HG03460 (cell line): ENCODE data around the gene ICE1.
"Not testable (repeated sequence)": the region's sequence is repeated elsewhere in the genome, so short reads cannot be mapped to it uniquely, and the experiment has no call there.

ENCODE experiments used
- ATAC-seq: cut with Tn5 transposase; IDR thresholded peaks from one replicate; pipeline ENCODE4 v1.9.1; 2021; ENCODE audit not compliant: unreplicated experiment

ICE1 gene

DNA sequence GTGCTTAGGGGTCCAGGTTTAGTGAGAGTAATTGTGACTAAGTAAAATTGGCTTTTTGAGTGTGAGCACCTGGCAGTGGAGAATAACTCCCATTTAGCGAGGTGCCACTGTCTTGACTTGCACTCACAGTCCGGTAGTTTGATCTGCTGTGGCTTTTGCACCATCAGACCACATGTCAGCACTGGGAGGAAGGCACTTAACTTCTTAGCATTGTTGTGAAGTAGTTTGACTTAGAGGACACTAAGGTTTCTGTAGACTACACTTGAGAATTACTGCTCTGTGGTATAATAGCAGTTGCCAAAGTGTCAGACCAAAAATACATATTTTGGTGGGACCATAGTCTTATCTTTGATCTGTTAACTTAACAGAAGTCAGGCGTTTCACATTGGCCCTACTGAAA lies 63.6 kb downstream of the ICE1 start:
- ATAC-seq, result no peak

DNA sequence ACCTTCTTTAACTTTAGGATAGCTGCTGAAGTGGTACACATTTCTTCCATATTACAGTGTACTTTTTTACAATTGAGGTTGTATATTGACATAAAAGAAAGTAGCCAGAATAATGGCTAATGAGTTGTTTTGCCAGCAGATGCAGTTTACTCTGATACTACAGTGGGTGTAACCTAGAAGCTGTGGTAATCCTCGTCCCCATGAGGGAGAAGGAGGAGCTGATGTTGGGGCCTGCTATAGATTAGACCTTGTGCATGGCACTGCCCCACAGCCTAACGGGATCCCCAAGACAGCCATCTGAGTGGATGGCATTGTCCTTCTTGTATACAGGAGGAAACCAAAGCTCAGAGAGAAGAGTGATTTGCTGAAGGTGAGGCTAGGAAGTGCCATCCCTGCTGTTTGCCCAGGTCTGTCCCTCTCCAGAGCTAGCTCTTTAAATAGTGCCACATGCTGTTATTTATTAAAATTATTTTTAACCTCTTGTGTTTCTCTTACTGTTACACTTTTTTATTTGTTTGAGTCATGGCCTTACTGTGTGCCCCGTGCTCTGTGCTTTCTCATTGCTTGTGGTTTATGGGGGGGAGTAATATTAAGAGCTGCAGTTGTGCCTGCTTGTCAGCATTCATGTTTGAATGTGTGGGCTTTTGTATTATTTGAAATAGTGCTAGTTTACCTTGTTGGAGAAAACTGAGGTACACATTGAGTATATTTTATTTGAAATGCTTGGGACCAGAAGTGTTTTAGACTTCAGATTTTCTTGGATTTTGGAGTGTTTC lies 65.3 kb downstream of the ICE1 start:
- ATAC-seq, result no peak

DNA sequence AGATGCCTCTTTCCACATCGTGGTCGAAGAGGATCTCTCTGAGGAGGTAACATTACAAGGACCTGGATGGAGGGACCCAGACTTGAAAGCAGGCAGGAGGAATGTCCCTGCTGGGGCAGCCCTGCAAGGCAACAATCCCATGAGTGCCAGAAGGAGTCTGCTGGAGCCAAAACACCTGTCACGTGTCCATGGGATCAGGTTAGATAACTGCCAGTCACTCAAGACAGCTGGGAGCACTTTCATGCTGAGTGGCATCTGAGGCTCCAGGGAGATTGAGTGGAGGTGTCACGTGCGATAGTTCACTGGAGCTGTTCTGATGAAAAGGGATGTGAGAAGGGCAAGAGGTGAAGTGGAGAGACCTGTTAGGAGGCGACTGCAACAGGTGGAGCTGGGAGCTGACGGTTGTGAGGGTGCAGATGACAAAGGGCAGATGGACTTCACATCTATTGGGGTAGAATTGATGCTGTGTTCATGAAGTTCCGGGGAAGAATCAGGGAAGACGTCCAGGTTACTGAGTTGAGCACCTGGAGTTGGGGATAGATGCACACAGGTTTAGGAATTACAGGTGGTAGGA lies 68.4 kb downstream of the ICE1 start:
- ATAC-seq, result no peak

DNA sequence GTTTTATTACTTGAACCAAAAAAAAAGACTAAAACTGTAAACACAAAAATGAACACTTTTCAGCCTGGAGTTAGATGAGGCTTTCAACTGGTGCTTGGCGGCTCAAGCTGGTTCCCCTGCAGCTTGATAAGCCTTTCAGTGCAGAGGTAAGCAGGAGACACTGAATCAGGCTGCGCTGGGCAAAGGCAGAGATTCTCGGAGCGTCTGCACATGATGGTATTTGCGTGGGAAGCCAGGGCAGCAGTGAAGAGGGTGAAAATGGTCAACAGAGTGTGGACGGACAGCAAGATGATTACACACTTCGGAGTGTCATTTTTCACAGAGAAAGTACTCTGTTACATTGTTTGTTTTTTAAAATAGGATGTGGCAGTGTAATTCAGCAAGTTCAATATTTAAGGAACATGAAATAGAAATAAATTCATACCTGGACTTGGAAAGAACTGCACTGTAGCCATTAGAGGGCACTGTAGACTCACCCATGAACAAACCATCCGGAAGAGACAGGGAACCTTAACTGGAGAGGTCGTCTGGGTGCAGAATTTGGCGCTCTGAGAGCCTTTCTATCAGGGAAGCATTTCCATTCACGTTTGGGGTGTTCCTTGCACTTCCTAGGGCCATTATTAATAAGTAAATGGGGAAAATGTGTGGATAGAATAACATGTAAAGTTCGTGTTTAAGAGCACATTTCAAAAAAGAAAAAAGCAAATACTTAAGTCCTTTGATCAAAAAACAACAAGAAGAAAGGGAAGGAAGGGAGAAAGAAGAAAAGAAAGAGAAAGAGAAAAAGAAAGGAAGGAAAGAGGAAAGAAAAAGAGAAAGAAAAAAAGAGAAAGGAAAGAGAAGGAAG lies 69.8 kb downstream of the ICE1 start:
- peak; percentile 50 for ATAC-seq

DNA sequence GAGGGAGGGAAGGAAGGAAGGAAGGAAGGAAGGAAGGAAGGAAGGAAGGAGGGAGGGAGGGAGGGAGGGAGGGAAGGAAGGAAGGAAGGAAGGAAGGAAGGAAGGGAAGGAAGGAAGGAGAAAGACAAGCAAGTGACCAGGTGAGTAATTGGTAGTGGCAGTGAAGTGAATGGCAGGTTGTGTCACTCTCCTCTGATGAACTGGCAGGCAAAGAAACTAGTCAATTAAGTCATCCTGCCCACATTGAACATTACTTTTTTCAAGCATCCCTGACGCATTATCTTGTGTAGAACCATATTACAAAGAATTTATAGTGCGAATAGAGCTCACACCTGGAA lies 70.4 kb downstream of the ICE1 start:
- not testable (repeated sequence) for ATAC-seq

DNA sequence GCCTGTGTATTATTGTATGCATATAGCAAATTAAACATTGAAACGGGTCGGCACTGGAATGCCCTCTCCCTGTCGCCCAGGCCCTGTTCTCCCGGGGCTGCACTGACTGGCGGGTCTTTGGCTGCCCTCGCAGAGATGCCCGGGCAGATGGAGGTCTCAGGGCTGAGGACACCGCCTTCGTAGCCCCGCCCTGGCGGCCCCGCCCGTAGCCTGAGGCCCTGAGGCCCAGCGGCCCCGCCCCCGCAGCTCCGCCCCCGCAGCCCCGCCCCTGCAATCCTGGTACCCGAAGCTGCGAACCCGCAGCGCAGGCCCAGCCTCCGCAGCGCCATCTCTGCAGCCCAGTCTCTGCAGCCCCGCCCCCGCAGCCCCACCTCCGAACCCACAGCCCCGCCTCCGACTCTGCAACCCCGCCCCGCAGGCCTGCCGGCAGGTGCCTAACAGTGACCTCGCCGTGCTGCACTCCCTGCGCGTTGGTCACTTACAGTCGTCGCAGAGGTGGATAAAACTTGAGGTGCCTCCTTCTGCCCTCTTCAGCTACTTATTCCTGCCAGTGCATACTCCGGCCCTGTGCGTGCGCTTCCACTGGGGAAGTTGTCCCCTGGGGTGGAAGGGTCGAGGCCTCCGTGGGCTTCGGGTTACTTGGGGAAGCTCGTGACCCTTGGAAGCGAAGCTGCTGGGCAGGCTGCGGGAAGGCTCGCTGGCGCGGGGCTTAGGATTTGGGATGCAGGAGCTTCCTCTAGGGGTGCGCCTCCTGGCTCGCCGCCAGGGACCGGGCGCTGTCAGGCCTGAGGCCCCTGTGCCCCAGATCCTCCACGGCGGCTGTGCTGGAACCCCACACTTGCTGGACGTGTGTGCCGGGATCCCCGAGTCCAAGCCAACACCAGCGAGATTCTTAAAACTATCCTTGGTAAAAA lies 72.3 kb downstream of the ICE1 start:
- peak; percentile 86 for ATAC-seq

DNA sequence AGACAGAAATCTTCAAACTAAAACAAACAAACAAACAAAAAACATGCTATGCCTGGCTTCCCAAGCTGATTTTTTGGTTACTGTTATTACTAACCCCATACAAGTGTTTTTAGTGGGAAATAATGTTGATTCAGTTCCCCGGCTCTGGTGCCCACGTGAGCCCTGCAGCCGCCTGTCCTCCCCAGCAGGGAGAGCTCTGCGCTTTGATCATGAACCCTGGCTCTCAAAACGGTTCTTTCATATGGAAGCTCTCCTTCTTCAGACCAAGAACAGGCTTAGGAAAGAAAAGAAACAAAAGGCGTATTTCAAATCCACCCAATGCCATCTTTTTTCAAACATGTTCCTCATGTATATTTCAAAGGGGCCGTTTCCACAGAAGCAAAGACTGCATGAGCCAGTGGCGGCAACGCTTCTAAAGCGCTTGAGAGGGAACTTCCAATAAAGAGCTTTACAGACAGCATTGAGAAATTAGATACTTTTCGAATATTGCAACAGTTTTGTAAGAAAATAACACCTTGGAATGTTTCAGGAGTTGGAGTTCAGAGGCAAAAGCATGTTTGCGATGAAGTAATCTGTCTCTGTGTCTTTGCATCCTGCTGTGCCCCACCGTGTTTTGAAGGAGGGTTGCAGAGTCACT lies 74.8 kb downstream of the ICE1 start:
- no peak for ATAC-seq

DNA sequence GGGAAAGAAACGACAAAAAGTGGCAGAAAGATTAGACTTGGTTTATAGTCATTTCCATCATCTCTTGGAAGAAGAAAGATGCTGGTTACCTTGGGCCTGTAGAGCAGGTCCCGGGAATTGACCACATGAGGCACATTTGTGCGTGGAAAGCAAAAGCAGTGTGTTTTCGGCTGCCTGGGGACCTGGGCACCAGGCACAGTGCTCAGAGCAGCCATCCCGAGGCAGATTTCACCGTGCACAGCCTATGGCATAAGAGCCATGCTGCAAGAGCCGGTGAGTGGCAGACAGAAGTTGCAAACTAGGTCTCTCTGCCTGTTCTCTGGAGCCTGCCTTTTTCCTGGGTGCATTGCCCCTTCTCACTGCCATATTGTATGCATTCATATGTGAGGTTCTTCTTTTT lies 77.0 kb downstream of the ICE1 start:
- no peak for ATAC-seq

DNA sequence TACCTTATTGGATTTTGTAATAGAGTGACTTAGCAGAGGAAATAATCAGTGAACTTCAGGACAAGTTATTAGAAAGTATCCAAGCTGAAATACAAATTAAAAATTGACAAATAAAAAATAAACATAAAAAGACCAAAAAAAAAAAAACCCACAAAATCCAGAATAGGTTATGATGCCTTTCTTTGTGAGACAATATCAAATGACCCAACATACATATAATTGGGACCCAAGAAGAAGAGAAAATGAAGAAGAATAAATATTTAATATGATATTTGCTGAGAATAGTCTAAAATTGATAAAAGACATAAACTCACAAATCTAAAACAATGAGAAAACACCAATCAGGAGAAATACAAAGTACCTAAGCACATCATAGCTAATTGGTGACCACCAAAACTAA lies 81.8 kb downstream of the ICE1 start:
- ATAC-seq, result no peak

DNA sequence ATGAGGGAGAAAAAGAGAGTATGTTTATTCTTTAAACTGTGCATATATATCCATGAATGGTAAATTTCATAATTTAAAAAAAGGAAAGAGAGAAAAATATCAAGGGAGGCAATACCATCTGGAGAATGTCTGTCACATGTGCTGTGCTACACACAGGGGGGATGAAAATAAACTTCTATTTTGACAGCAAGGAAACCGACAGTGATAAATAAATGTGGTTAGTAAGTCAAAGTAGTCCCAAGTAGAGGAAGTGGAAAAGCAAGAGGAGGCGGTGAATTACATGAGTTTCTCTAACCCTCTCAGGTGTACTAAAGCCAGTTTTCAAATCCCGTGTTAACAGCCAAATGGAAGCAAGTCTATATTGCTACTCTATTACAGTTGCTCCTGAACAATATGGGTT lies 83.3 kb downstream of the ICE1 start:
- ATAC-seq, result no peak

DNA sequence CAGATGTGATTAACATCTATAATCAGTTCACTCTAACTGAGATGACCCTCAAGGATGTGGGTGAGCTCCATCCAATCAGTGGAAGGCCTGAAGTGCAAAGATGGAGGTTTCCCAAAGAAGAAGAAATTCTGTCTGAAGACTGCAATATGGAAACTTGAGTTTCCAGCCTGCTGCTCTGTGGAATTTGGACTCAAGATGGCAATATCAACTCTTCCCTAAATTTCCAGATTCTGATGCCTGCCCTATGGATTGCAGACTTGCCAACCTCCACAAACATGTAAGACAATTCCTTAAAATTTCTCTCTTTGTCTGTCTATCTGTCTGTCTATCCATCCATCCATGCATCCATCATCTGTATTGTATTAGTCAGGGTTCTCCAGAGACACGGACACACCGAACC lies 85.9 kb downstream of the ICE1 start:
- ATAC-seq, result no peak

DNA sequence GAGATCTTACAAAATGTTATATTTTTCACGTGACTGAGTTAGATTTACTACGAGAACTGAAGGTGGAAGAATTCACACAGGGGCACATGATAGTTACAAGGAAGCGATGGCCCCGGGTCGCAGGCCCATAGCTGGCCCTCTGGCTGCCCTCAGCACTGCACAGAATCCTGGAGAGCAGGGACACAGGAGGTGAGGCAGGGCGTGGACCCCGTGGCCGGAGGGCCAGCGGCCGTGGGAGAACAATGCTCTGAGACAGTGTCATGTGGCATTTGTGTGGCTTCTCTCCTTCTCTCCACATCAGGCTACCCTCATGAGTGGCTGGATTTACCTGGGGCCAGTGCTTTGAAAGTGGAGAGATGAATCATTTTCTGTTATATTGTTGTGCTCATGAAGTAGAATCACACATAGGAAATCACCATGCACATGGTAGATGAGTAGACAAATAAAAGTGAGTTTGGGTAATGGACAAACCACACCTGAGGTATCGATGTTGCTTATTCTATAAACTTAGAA lies 89.5 kb downstream of the ICE1 start:
- ATAC-seq, result no peak

DNA sequence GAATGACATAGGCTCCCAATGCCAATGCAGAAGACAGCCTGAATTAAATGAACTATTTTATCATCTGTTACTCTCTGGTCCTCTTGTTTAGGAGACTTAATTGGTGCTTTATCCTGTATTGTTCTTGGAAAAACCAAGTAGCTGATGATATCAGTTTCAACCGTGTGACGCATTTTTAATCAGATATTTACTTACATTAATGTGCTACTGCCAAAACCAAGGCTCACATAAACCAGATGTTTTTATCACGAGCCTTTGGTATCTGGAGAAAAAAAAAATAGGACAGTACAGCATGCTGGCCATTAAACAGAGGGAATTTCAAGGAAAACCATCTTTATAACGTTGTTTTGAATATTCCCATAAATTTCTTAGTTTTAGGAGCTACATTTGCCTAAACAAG lies 90.1 kb downstream of the ICE1 start:
- ATAC-seq, result no peak

DNA sequence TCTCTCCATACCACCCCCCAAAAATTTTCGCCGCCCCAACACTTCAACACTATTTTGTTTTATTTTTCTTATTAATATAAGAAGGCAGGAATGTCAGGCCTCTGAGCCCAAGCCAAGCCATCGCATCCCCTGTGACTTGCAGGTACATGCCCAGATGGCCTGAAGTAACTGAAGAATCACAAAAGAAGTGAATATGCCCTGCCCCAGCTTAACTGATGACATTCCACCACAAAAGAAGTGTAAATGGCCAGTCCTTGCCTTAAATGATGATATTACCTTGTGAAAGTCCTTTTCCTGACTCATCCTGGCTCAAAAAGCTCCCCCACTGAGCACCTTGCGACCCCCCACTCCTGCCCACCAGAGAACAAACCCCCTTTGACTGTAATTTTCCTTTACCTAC lies 98.1 kb downstream of the ICE1 start:
- not testable (repeated sequence) for ATAC-seq

DNA sequence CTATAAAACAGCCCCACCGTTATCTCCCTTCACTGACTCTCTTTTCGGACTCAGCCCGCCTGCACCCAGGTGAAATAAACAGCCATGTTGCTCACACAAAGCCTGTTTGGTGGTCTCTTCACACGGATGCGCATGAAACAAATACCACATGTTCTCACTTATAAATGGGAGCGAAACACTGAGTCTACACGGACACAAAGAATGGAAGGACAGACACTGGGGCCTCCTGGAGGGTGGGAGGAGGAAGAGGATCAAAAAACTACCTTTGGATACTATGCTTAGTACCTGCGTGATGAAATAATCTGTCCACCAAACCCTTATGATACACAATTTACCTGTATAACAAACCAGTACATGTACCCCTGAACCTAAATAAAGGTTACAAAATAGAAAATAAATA lies 98.6 kb downstream of the ICE1 start:
- no peak for ATAC-seq

DNA sequence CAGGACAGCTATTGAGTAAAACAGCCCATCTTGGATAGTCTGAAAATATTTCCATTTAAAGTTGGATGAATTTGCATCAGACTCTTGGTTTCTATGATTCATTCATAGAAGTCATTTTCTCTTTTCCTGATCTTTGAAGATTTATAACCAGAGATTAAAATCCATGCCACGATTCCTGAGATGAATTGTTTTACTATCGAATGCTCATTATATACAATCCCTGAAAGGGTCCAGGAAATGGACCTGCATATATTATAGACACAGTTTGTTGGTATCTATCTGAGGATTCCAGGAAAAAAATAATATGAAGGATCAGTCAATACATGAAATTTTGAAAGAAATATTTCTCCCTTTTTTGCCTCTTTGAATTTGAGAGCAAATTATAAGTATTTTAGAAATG lies 99.0 kb downstream of the ICE1 start:
- ATAC-seq, result no peak

DNA sequence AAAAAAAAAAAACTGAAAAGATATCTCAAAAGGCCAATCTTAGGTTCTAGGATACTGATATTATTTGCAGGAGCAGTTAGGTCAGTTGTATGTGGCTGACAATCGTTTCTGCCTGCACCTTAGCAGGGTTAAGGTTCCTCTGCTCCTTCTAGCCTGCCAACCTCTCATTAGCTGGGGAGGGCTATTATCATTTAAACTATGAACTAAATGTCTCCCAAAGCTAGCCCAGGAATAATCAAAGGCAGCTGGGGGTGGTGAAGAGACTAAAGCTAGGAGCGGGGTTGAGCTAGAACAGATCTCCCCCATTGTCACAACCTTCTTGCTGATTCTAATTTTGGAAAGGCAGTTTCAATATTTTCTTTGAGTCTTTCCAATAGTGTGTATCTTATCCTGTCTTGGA lies 99.9 kb downstream of the ICE1 start:
- ATAC-seq, result no peak

DNA sequence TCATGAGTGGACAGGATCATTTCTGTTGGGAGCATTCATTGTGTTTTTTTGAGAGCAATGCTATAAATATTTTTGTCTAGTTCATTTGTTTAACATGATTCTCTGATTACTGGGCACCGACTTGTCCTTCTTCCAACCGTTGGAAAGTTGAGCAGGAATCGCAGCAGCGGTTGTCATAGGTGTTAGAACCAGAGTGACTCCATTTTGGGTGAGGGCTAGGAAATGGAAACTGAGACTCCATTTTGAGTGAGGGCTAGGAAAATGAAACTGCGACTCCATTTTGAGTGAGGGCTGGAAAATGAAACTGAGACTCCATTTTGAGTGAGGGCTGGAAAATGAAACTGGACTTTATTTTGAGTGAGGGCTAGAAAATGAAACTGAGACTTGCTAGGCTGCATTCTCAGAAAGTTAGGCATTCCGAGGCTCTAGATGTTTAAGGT lies 100.6 kb downstream of the ICE1 start:
- ATAC-seq, result peak; percentile 89

DNA sequence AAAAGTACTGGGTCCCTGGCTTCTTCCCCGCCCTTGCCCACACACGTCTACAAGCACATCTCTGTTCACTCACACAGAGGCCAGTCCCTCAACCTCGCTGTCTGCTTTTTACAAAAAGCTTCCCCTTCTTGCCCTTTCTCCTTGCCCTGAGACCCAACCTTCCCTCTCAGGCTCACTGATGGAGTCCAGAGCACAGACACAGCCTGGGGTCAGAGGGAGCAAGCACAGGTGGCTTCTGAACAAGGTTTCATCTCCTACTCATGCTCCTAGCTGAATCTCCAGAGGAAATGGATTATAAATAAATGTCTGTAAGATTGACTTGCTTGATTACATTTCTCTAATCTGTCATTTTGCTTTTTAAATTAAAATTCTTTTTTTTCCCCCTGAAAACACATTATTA lies 101.8 kb downstream of the ICE1 start:
- no peak for ATAC-seq

DNA sequence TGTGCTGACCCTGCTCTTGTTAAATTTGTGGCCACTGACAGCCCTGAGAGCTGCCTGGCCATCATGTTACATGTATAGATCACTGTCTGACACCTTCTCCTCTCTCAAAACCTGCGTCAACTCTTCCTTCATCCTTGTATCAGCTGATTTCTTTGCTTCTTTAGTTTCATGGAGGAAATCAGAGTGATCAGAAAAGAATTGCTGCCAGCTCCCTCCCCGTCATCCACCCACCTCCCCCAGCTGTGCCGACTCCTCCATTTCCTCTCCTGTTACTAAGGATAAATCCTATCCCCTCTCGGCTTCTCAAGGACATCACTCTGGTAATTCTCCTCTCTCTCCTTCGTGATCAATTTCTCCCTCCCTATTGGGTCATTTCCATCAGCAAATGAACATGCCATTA lies 108.9 kb downstream of the ICE1 start:
- ATAC-seq, result no peak
